Left ventricle myocardium inferior (tissue), 1 donor: ENCODE results near the gene WWP2. TPM values are rescaled to one million over a fixed set of nuclear protein-coding genes. Genes with fewer than 3 reads are reported as not detected.
A peak's percentile ranks its signal among the peaks of the same experiment; 100 is the strongest.

Experiments
- microRNA-seq: library from miRNA; unstranded; fragments of <30 nt; microRNA quantifications from one replicate; pipeline ENCODE4 v1.2.0, GENCODE V29; 2020
- total RNA-seq: library from RNA; stranded (reverse); fragmentation: NEBNext Ultra II Directional; extraction: Animal tissue kit (Norgen Biotek cat#: 25700); gene quantifications from one replicate; pipeline ENCODE4 v1.2.1, GENCODE V29; 2021
- donor health status: DM: no; HTN: yes; CAD: no; lungs with severe emphysema.

WWP2 gene
- total RNA-seq, 1 donor from 2014 or later = 21.3 TPM

Small RNAs within 50 kb of the gene (microRNA-seq; reads per million reads assigned to microRNA genes)
- gene MIR140 = 7,280 reads per million, percentile 94 among the genes with 10 or more reads in this experiment

Other genes starting within 250 kb of the WWP2 start
- gene NFAT5, start 196.4 kb upstream of the WWP2 start, total RNA-seq = 13.9 TPM
- 22.7 TPM for gene NQO1, start 35.8 kb upstream of the WWP2 start, total RNA-seq
- 14.7 TPM for gene NOB1, start 7.4 kb upstream of the WWP2 start, total RNA-seq
- gene CLEC18A, start 189.0 kb downstream of the WWP2 start, total RNA-seq = 0.22 TPM